H9 (cell line): ENCODE measurements around the gene GAS6. TPM values are rescaled to one million over a fixed set of nuclear protein-coding genes. Genes with fewer than 3 reads are reported as not detected.

Source experiments
- DNase-seq: peaks from one replicate; pipeline ENCODE4 v3.0.0-alpha.2; 2017
- H2AFZ ChIP-seq: one replicate; pipeline ENCODE4 v1.6.1; 2013; ENCODE audit warnings: mild to moderate bottlenecking, low read length, control low read depth, moderate library complexity
- H2AK5ac ChIP-seq: 2 replicates; pipeline ENCODE4 v1.6.1; 2013; ENCODE audit warnings: low read length, control low read depth, mixed read lengths; ENCODE audit not compliant: insufficient read length
- H2BK120ac ChIP-seq: one replicate; pipeline ENCODE4 v1.6.1; 2013; ENCODE audit warnings: low read depth, mild to moderate bottlenecking, low read length, control low read depth, inconsistent platforms; ENCODE audit not compliant: poor library complexity, severe bottlenecking
- H2BK12ac ChIP-seq: 2 replicates; pipeline ENCODE4 v1.6.1; 2013; ENCODE audit warnings: low read length, control low read depth, mixed read lengths, low read depth; ENCODE audit not compliant: insufficient read length
- H2BK15ac ChIP-seq: 2 replicates; pipeline ENCODE4 v1.6.1; 2013; ENCODE audit warnings: low read depth, low read length, control low read depth
- H2BK20ac ChIP-seq: one replicate; pipeline ENCODE4 v1.6.1; 2013; ENCODE audit warnings: low read depth, mild to moderate bottlenecking, low read length, control low read depth, inconsistent platforms; ENCODE audit not compliant: poor library complexity, severe bottlenecking
- H2BK5ac ChIP-seq: 2 replicates; pipeline ENCODE4 v1.6.1; 2013; ENCODE audit warnings: low read length, control low read depth, mixed read lengths; ENCODE audit not compliant: insufficient read length
- H3K14ac ChIP-seq: 2 replicates; pipeline ENCODE4 v1.6.1; 2013; ENCODE audit warnings: low read length, control low read depth; ENCODE audit not compliant: insufficient read depth
- H3K18ac ChIP-seq: 2 replicates; pipeline ENCODE4 v1.6.1; 2013; ENCODE audit warnings: low read depth, mild to moderate bottlenecking, mixed read lengths, low read length, control low read depth; ENCODE audit not compliant: insufficient read length
- H3K23ac ChIP-seq: 2 replicates; pipeline ENCODE4 v1.6.1; 2013; ENCODE audit warnings: low read length, control low read depth, mixed read lengths, low read depth; ENCODE audit not compliant: insufficient read length
- H3K23me2 ChIP-seq: 2 replicates; pipeline ENCODE4 v1.6.1; 2013; ENCODE audit warnings: low read depth, mild to moderate bottlenecking, mixed read lengths, low read length, control low read depth; ENCODE audit not compliant: insufficient read length, poor library complexity, severe bottlenecking
- H3K27ac ChIP-seq: 2 replicates; pipeline ENCODE4 v1.5.1; 2013; ENCODE audit warnings: low read length, control low read depth, mixed read lengths, low read depth; ENCODE audit not compliant: insufficient read length
- H3K27me3 ChIP-seq: 2 replicates; pipeline ENCODE4 v1.6.1; 2013; ENCODE audit warnings: low read length, control low read depth, inconsistent platforms; ENCODE audit not compliant: insufficient read depth
- H3K4ac ChIP-seq: 2 replicates; pipeline ENCODE4 v1.6.1; 2013; ENCODE audit warnings: low read depth, mild to moderate bottlenecking, control low read depth, inconsistent platforms, low read length, moderate library complexity
- H3K4me1 ChIP-seq: 2 replicates; pipeline ENCODE4 v1.6.1; 2013; ENCODE audit warnings: low read length, control low read depth, inconsistent platforms; ENCODE audit not compliant: insufficient read depth
- H3K4me2 ChIP-seq: 2 replicates; pipeline ENCODE4 v1.6.1; 2013; ENCODE audit warnings: low read length, control low read depth, mixed read lengths; ENCODE audit not compliant: insufficient read length, insufficient read depth
- H3K56ac ChIP-seq: 2 replicates; pipeline ENCODE4 v1.6.1; 2013; ENCODE audit warnings: low read depth, mild to moderate bottlenecking, mixed read lengths, low read length, control low read depth; ENCODE audit not compliant: insufficient read length
- H3K79me1 ChIP-seq: 2 replicates; pipeline ENCODE4 v1.6.1; 2013; ENCODE audit warnings: low read depth, mild to moderate bottlenecking, moderate library complexity, low read length, control low read depth, inconsistent platforms; ENCODE audit not compliant: insufficient read depth, poor library complexity, severe bottlenecking
- H3K79me2 ChIP-seq: 2 replicates; pipeline ENCODE4 v1.6.1; 2013; ENCODE audit warnings: low read length, control low read depth, inconsistent platforms; ENCODE audit not compliant: insufficient read depth
- H3K9ac ChIP-seq: 2 replicates; pipeline ENCODE4 v1.6.1; 2013; ENCODE audit warnings: low read length, control low read depth, mixed read lengths; ENCODE audit not compliant: insufficient read length; ENCODE audit errors: extremely low read depth
- H3K9me3 ChIP-seq: one replicate; pipeline ENCODE4 v1.6.1; 2013; ENCODE audit warnings: low read depth, low read length, inconsistent platforms; ENCODE audit not compliant: control insufficient read depth
- H3T11ph ChIP-seq: one replicate; pipeline ENCODE4 v1.6.1; 2013; ENCODE audit warnings: mild to moderate bottlenecking, low read length, control low read depth, inconsistent platforms
- H4K20me1 ChIP-seq: one replicate; pipeline ENCODE4 v1.6.1; 2013; ENCODE audit not compliant: control insufficient read depth, insufficient read length, insufficient read depth
- H4K5ac ChIP-seq: 2 replicates; pipeline ENCODE4 v1.6.1; 2013; ENCODE audit warnings: low read depth, mild to moderate bottlenecking, mixed read lengths, low read length, control low read depth; ENCODE audit not compliant: insufficient read length
- H4K8ac ChIP-seq: replicated peaks from 2 replicates; pipeline ENCODE4 v1.6.1; 2013; ENCODE audit warnings: low read length, control low read depth, mixed read lengths, low read depth; ENCODE audit not compliant: insufficient read length
- H4K91ac ChIP-seq: 2 replicates; pipeline ENCODE4 v1.6.1; 2013; ENCODE audit warnings: low read depth, mild to moderate bottlenecking, moderate library complexity, mixed read lengths, low read length, control low read depth; ENCODE audit not compliant: insufficient read length
- H3K27ac Mint-ChIP-seq, 3 experiments: 2 replicates in 2 of 3; 3 replicates in 1 of 3; pipeline ENCODE4 v1.8.0; 2020 to 2021; ENCODE audit warnings: mixed read lengths in 3 of 3, mild to moderate bottlenecking in 1 of 3, moderate library complexity in 1 of 3
- H3K27me3 Mint-ChIP-seq: 2 replicates; pipeline ENCODE4 v1.8.0; 2021; ENCODE audit warnings: low read depth, mild to moderate bottlenecking, moderate library complexity, mixed read lengths
- H3K36me3 Mint-ChIP-seq, 3 experiments: 2 replicates in 2 of 3; 3 replicates in 1 of 3; pipeline ENCODE4 v1.8.0; 2020 to 2021; ENCODE audit warnings: low read depth in 3 of 3, mixed read lengths in 3 of 3; ENCODE audit not compliant: insufficient read depth in 1 of 3
- H3K4me1 Mint-ChIP-seq, 2 experiments: 2 replicates each; pipeline ENCODE4 v1.8.0; 2020; ENCODE audit warnings: mixed read lengths in 2 of 2
- H3K4me3 Mint-ChIP-seq, 2 experiments: 2 replicates in 1 of 2; 3 replicates in 1 of 2; pipeline ENCODE4 v1.8.0; 2020 to 2021; ENCODE audit warnings: mild to moderate bottlenecking in 2 of 2, mixed read lengths in 2 of 2, moderate library complexity in 1 of 2
- H3K9me3 Mint-ChIP-seq, 2 experiments: 2 replicates in 1 of 2; 3 replicates in 1 of 2; pipeline ENCODE4 v1.8.0; 2020; ENCODE audit warnings: mild to moderate bottlenecking in 2 of 2, mixed read lengths in 2 of 2, moderate library complexity in 1 of 2
- WGBS: extraction: QIAGEN DNeasy Blood & Tissue Kit; methylation state at CpG from one replicate; pipeline ENCODE4 v1.1.7; 2013; ENCODE audit warnings: missing lambda C conversion rate, low lambda C conversion rate, mixed read lengths; ENCODE audit not compliant: insufficient read length; ENCODE audit errors: extremely low coverage; 5-methylcytosine and 5-hydroxymethylcytosine counted together
- total RNA-seq: library from RNA; stranded (reverse); gene quantifications from 2 replicates; pipeline ENCODE4 v1.2.1, GENCODE V29; 2021
- TF ChIP-seq, protein P1 (sequence below): fragments of 200-600 bp; sonication (generic); conservative IDR thresholded peaks from 3 replicates; pipeline ENCODE4 v1.8.0; 2021; ENCODE audit warnings: antibody characterized with exemption, mild to moderate bottlenecking

The GAS6 gene
- total RNA-seq, 1 experiment from 2014 or later, result 20.5 TPM

DNA sequence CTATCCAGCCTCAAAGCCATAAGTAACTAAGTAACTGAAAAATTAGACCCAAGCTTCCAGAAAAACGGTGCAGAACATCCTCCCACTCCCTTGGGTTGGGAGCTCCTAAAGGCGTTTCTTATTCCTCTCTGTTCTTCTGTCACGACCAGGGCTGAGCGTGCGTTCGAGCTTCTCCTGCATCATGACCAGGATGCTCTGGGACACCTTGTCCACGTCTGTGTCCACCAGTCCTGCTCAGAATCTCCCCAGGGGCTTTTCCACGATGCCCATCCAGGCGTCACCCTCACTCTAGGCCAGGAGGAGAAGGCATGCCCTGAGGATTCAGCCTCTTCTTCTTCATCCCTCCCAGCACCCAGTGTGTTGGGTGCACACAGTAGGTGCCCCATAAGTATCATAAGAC is 37.8 kb upstream of the GAS6 start:
- no peaks in the 10 kb centered on the region for H3K23me2 ChIP-seq
- H4K8ac ChIP-seq, result no peak overlapping the region
- no peaks in the 10 kb centered on the region for H3K27me3 ChIP-seq
- no peak overlapping the region for H3K4me3 Mint-ChIP-seq
- no peak overlapping the region for H3T11ph ChIP-seq
- TF ChIP-seq, protein P1, sequence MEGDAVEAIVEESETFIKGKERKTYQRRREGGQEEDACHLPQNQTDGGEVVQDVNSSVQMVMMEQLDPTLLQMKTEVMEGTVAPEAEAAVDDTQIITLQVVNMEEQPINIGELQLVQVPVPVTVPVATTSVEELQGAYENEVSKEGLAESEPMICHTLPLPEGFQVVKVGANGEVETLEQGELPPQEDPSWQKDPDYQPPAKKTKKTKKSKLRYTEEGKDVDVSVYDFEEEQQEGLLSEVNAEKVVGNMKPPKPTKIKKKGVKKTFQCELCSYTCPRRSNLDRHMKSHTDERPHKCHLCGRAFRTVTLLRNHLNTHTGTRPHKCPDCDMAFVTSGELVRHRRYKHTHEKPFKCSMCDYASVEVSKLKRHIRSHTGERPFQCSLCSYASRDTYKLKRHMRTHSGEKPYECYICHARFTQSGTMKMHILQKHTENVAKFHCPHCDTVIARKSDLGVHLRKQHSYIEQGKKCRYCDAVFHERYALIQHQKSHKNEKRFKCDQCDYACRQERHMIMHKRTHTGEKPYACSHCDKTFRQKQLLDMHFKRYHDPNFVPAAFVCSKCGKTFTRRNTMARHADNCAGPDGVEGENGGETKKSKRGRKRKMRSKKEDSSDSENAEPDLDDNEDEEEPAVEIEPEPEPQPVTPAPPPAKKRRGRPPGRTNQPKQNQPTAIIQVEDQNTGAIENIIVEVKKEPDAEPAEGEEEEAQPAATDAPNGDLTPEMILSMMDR, result no peak
- H3K18ac ChIP-seq, result no peak overlapping the region
- no peak overlapping the region for H3K14ac ChIP-seq
- no peak overlapping the region for H2BK15ac ChIP-seq
- H4K20me1 ChIP-seq, result no peaks in the 10 kb centered on the region
- H2AFZ ChIP-seq, result no peak overlapping the region
- no peak overlapping the region for H3K23ac ChIP-seq
- no peak overlapping the region for H4K5ac ChIP-seq
- WGBS, result no CpG with 5 or more reads among the region's 9 CpGs
- peaks cover 0 to 8% (median 6%) of the 10 kb centered on the region in 3 experiments; a peak in 5 of 7 replicates for H3K36me3 Mint-ChIP-seq
- no peaks in the 10 kb centered on the region for H3K79me1 ChIP-seq
- no peak overlapping the region for H3K9ac ChIP-seq
- no peaks in the 10 kb centered on the region for H3K4me1 ChIP-seq
- H2BK20ac ChIP-seq, result no peak overlapping the region
- peaks cover 5% of the 10 kb centered on the region for H3K27me3 Mint-ChIP-seq
- no peak for DNase-seq
- no peak overlapping the region for H2AK5ac ChIP-seq
- H3K9me3 ChIP-seq, result no peaks in the 10 kb centered on the region
- no peak overlapping the region for H2BK12ac ChIP-seq
- no peak overlapping the region for H3K4ac ChIP-seq
- peaks cover 4 to 11% of the 10 kb centered on the region in 2 experiments; a peak in 4 of 5 replicates for H3K9me3 Mint-ChIP-seq
- H2BK120ac ChIP-seq, result no peak overlapping the region
- H2BK5ac ChIP-seq, result no peak overlapping the region
- no peak overlapping the region for H3K27ac Mint-ChIP-seq
- H4K91ac ChIP-seq, result no peak overlapping the region
- H3K4me1 Mint-ChIP-seq, result peaks cover 3 to 7% of the 10 kb centered on the region in 2 experiments; a peak in 2 of 4 replicates
- H3K4me2 ChIP-seq, result no peak overlapping the region
- H3K27ac ChIP-seq, result no peak overlapping the region
- no peaks in the 10 kb centered on the region for H3K79me2 ChIP-seq
- H3K56ac ChIP-seq, result no peak overlapping the region
